ENCODE results near the gene PTCHD1. TPM values are rescaled to one million over a fixed set of nuclear protein-coding genes. Genes with fewer than 3 reads are reported as not detected.

PTCHD1 gene
- total and polyA plus RNA-seq, 2 of the 13 experiments (the other 11 are each of a cell fraction or from before 2014, with no cell fraction given): not detected

GRCh38 chrX:23386260-23386659 is 51.6 kb downstream of the PTCHD1 start:
- no peak for FAIRE-seq
- ChIA-PET POLR2A (no interaction called here), CTCF (ENCODE audit: low intra/inter-chr PET ratio, low total read pairs) (no interaction called here)

GRCh38 chrX:23386726-23387125 is 52.1 kb downstream of the PTCHD1 start:
- H3K9me3 ChIP-seq (ENCODE audit: low read length): no peaks in the 10 kb centered on the region
- BruUV-seq (replicated peaks): no TSS peak
- H3K4me3 ChIP-seq (replicated peaks in 1 of 3; ENCODE audit: insufficient read depth in 1 of 3, low read depth in 2 of 3, low read length in 3 of 3): no peak overlapping the region
- no peak for DNase-seq (ENCODE audit: low spot score)
- no peak for FAIRE-seq
- no peaks in the 10 kb centered on the region for H3K4me1 ChIP-seq (ENCODE audit: insufficient read depth, low read length)
- H4K20me1 ChIP-seq (ENCODE audit: insufficient read depth, low read length): no peaks in the 10 kb centered on the region
- H3K36me3 ChIP-seq (replicated peaks in 1 of 2; ENCODE audit: control insufficient read depth in 1 of 2, insufficient read depth in 2 of 2, low read length in 2 of 2): no peaks in the 10 kb centered on the region
- no peak overlapping the region for H3K9ac ChIP-seq (ENCODE audit: insufficient read depth, low read depth, low read length)
- H3K79me2 ChIP-seq (ENCODE audit: insufficient read depth, low read length): no peaks in the 10 kb centered on the region
- WGBS (ENCODE audit: low lambda C conversion rate): 3% methylated on average over 5 of the region's 5 CpGs
- H3K27ac ChIP-seq (ENCODE audit: extremely low read length, insufficient read depth, low read length): no peak overlapping the region
- ChIA-PET CTCF (ENCODE audit: low intra/inter-chr PET ratio, low total read pairs) (no interaction called here), POLR2A (no interaction called here)
- in situ Hi-C loops (cut with HindIII; ENCODE audit: extremely low pct_ligation_motif_present, low pct_unique_long_range_greater_than_20kb): no loop called here
- intact Hi-C loops (cut with micrococcal nuclease; ENCODE audit: unreplicated experiment): no loop called here
- no peak overlapping the region for H2AFZ ChIP-seq (ENCODE audit: low read length)
- TF ChIP-seq ZNF749 (CRISPR knock-in tag; IDR thresholded peaks at IDR 0.05; ENCODE audit: borderline replicate concordance) (no peak), YY1 (IDR thresholded peaks at IDR 0.05; ENCODE audit: insufficient read depth, insufficient replicate concordance, low read depth, low read length) (no peak), RARG (CRISPR knock-in tag; IDR thresholded peaks at IDR 0.05; ENCODE audit: low read depth) (no peak), ZNF280B (CRISPR knock-in tag; IDR thresholded peaks at IDR 0.05; ENCODE audit: borderline replicate concordance) (no peak), ZNF17 (CRISPR knock-in tag; IDR thresholded peaks at IDR 0.05) (no peak), GPN1 (CRISPR knock-in tag; IDR thresholded peaks at IDR 0.05; ENCODE audit: borderline replicate concordance) (no peak), THRA (CRISPR knock-in tag; IDR thresholded peaks at IDR 0.05; ENCODE audit: borderline replicate concordance) (no peak), TGIF2 (CRISPR knock-in tag; IDR thresholded peaks at IDR 0.05) (no peak), ZNF121 (CRISPR knock-in tag; IDR thresholded peaks at IDR 0.05) (no peak), ZNF724P (CRISPR knock-in tag; IDR thresholded peaks at IDR 0.05; ENCODE audit: borderline replicate concordance) (no peak), ZNF510 (CRISPR knock-in tag; IDR thresholded peaks at IDR 0.05; ENCODE audit: low read depth) (no peak), ZFP36 (IDR thresholded peaks at IDR 0.05; ENCODE audit: borderline replicate concordance, low read depth, low read length, partially characterized antibody) (no peak), SIN3A (IDR thresholded peaks at IDR 0.05; ENCODE audit: borderline replicate concordance, low read depth, low read length) (no peak), ZMAT5 (CRISPR knock-in tag; IDR thresholded peaks at IDR 0.05; ENCODE audit: borderline replicate concordance, low read depth) (no peak), KLF16 (CRISPR knock-in tag; IDR thresholded peaks at IDR 0.05) (no peak), ZFP36L2 (CRISPR knock-in tag; IDR thresholded peaks at IDR 0.05) (no peak)
- no peak overlapping the region for H3K4me2 ChIP-seq (ENCODE audit: low read depth, low read length)
- H3K27me3 ChIP-seq (ENCODE audit: control insufficient read depth in 1 of 2, insufficient read depth in 2 of 2, low read length in 2 of 2): no peaks in the 10 kb centered on the region
- ATAC-seq: no peak

More at GRCh38 chrX:23386260-23386659, 51.6 kb downstream of the PTCHD1 start:
- no peak overlapping the region for H3K9ac ChIP-seq (ENCODE audit: insufficient read depth, low read depth, low read length)
- H4K20me1 ChIP-seq (ENCODE audit: insufficient read depth, low read length): no peaks in the 10 kb centered on the region
- H3K4me3 ChIP-seq (replicated peaks in 1 of 3; ENCODE audit: insufficient read depth in 1 of 3, low read depth in 2 of 3, low read length in 3 of 3): no peak overlapping the region
- H3K36me3 ChIP-seq (replicated peaks in 1 of 2; ENCODE audit: control insufficient read depth in 1 of 2, insufficient read depth in 2 of 2, low read length in 2 of 2): no peaks in the 10 kb centered on the region
- intact Hi-C loops (cut with micrococcal nuclease; ENCODE audit: unreplicated experiment): no loop called here
- in situ Hi-C loops (cut with HindIII; ENCODE audit: extremely low pct_ligation_motif_present, low pct_unique_long_range_greater_than_20kb): no loop called here
- DNase-seq (ENCODE audit: low spot score) (no peak), ATAC-seq (no peak)
- H3K4me2 ChIP-seq (ENCODE audit: low read depth, low read length): no peak overlapping the region
- H3K79me2 ChIP-seq (ENCODE audit: insufficient read depth, low read length): no peaks in the 10 kb centered on the region
- H2AFZ ChIP-seq (ENCODE audit: low read length): no peak overlapping the region
- H3K4me1 ChIP-seq (ENCODE audit: insufficient read depth, low read length): no peaks in the 10 kb centered on the region
- no peaks in the 10 kb centered on the region for H3K27me3 ChIP-seq (ENCODE audit: control insufficient read depth in 1 of 2, insufficient read depth in 2 of 2, low read length in 2 of 2)
- no peak for TF ChIP-seq DR1 (CRISPR knock-in tag; IDR thresholded peaks at IDR 0.05)
- no peak overlapping the region for H3K27ac ChIP-seq (ENCODE audit: extremely low read length, insufficient read depth, low read length)
- no TSS peak for BruUV-seq (replicated peaks)
- no peaks in the 10 kb centered on the region for H3K9me3 ChIP-seq (ENCODE audit: low read length)
